Progenitor cell of endocrine pancreas (in vitro differentiated cells): ENCODE results near the gene NCAPG2. TPM values are rescaled to one million over a fixed set of nuclear protein-coding genes. Genes with fewer than 3 reads are reported as not detected.

Experiments used
- DNase-seq: peaks from one replicate; pipeline ENCODE4 v3.0.0; 2021; ENCODE audit warnings: low spot score; ENCODE audit not compliant: unreplicated experiment
- H3K27ac Mint-ChIP-seq: 2 replicates; pipeline ENCODE4 v1.8.0; 2021; ENCODE audit warnings: mild to moderate bottlenecking, moderate library complexity, mixed read lengths
- H3K27me3 Mint-ChIP-seq: 2 replicates; pipeline ENCODE4 v1.8.0; 2021; ENCODE audit warnings: mixed read lengths
- H3K36me3 Mint-ChIP-seq: 2 replicates; pipeline ENCODE4 v1.8.0; 2022; ENCODE audit warnings: mixed read lengths; ENCODE audit not compliant: insufficient read depth
- H3K4me1 Mint-ChIP-seq: 2 replicates; pipeline ENCODE4 v1.8.0; 2021; ENCODE audit warnings: low read depth, mixed read lengths
- H3K4me3 Mint-ChIP-seq: 2 replicates; pipeline ENCODE4 v1.8.0; 2021; ENCODE audit warnings: low read depth, mild to moderate bottlenecking, moderate library complexity, mixed read lengths
- H3K9me3 Mint-ChIP-seq: 2 replicates; pipeline ENCODE4 v1.8.0; 2021; ENCODE audit warnings: low read depth, mixed read lengths
- CTCF ChIP-seq: fragments of 200-600 bp; sonication (generic); IDR thresholded peaks from one replicate; pipeline ENCODE4 v1.5.0; 2021; ENCODE audit warnings: antibody characterized with exemption, mild to moderate bottlenecking; ENCODE audit not compliant: unreplicated experiment
- total RNA-seq: library from RNA; stranded (reverse); gene quantifications from 2 replicates; pipeline ENCODE4 v1.2.1, GENCODE V29; 2021

The NCAPG2 gene
- total RNA-seq, 1 donor from 2014 or later, result 28.3 TPM

GRCh38 chr7:158729646-158730382 lies 25.2 kb upstream of the NCAPG2 start:
- H3K36me3 Mint-ChIP-seq, result peaks cover 5% of the 10 kb centered on the region
- no peaks in the 10 kb centered on the region for H3K27me3 Mint-ChIP-seq
- H3K27ac Mint-ChIP-seq, result peak overlapping the region; percentile 27
- TF ChIP-seq CTCF, result no peak
- H3K4me1 Mint-ChIP-seq, result no peaks in the 10 kb centered on the region
- no peaks in the 10 kb centered on the region for H3K9me3 Mint-ChIP-seq
- DNase-seq, result no peak
- no peak overlapping the region for H3K4me3 Mint-ChIP-seq

GRCh38 chr7:158728911-158729645 lies 24.5 kb upstream of the NCAPG2 start:
- no peak overlapping the region for H3K27ac Mint-ChIP-seq
- no peak overlapping the region for H3K4me3 Mint-ChIP-seq
- no peaks in the 10 kb centered on the region for H3K9me3 Mint-ChIP-seq
- H3K27me3 Mint-ChIP-seq, result no peaks in the 10 kb centered on the region
- H3K36me3 Mint-ChIP-seq, result peaks cover 4% of the 10 kb centered on the region
- no peak for DNase-seq
- H3K4me1 Mint-ChIP-seq, result no peaks in the 10 kb centered on the region
- no peak for TF ChIP-seq CTCF

- DNase-seq, result no peak
- peaks cover 3% of the 10 kb centered on the region for H3K36me3 Mint-ChIP-seq
- H3K9me3 Mint-ChIP-seq, result no peaks in the 10 kb centered on the region
- no peaks in the 10 kb centered on the region for H3K4me1 Mint-ChIP-seq
- no peak overlapping the region for H3K4me3 Mint-ChIP-seq
- no peak for TF ChIP-seq CTCF
- no peak overlapping the region for H3K27ac Mint-ChIP-seq
- no peaks in the 10 kb centered on the region for H3K27me3 Mint-ChIP-seq
Observed at GRCh38 chr7:158727690-158728089, 23.1 kb upstream of the NCAPG2 start.

GRCh38 chr7:158726277-158726807 lies 21.7 kb upstream of the NCAPG2 start:
- Mint-ChIP-seq H3K27ac (no peak overlapping the region), H3K4me3 (no peak overlapping the region), H3K27me3 (no peaks in the 10 kb centered on the region), H3K4me1 (no peaks in the 10 kb centered on the region), H3K36me3 (peaks cover 3% of the 10 kb centered on the region), H3K9me3 (no peaks in the 10 kb centered on the region)
- TF ChIP-seq CTCF, result no peak
- no peak for DNase-seq

GRCh38 chr7:158725506-158725800 lies 20.8 kb upstream of the NCAPG2 start:
- peaks cover 3% of the 10 kb centered on the region for H3K36me3 Mint-ChIP-seq
- H3K9me3 Mint-ChIP-seq, result no peaks in the 10 kb centered on the region
- no peaks in the 10 kb centered on the region for H3K4me1 Mint-ChIP-seq
- no peak for TF ChIP-seq CTCF
- no peak overlapping the region for H3K4me3 Mint-ChIP-seq
- H3K27ac Mint-ChIP-seq, result no peak overlapping the region
- no peak for DNase-seq
- no peaks in the 10 kb centered on the region for H3K27me3 Mint-ChIP-seq
